SK-N-SH treated with all-trans-retinoic acid at 6 μM for 48 hours (cell line): ENCODE measurements around the gene CRTC3.

Experiments used
- GLIS3 ChIP-seq: fragments of 250-450 bp; sonication (Bioruptor Pico); IDR thresholded peaks from 2 replicates; pipeline ENCODE4 v1.5.0; 2020; ENCODE audit warnings: mild to moderate bottlenecking, moderate library complexity
- PATZ1 ChIP-seq: fragments of 250-450 bp; sonication (Bioruptor Pico); IDR thresholded peaks from 2 replicates; pipeline ENCODE4 v1.8.0; 2020; ENCODE audit warnings: mild to moderate bottlenecking, moderate library complexity, borderline replicate concordance
- ZNF8 ChIP-seq: fragments of 450-650 bp; formaldehyde crosslinking; IDR thresholded peaks from 2 replicates; pipeline ENCODE4 v1.5.0; 2020; ENCODE audit warnings: mild to moderate bottlenecking, moderate library complexity

GRCh38 chr15:90674476-90674875 is 144.8 kb downstream of the CRTC3 start:
- TF ChIP-seq PATZ1 (no peak), ZNF8 (CRISPR knock-in tag) (no peak), GLIS3 (no peak)
